ENCODE results near the gene TSHZ3. TPM values are rescaled to one million over a fixed set of nuclear protein-coding genes. Genes with fewer than 3 reads are reported as not detected.

Gene TSHZ3
- polyA plus RNA-seq, 3 donors: 0.99 to 5.8 (median 3.9) TPM

DNA sequence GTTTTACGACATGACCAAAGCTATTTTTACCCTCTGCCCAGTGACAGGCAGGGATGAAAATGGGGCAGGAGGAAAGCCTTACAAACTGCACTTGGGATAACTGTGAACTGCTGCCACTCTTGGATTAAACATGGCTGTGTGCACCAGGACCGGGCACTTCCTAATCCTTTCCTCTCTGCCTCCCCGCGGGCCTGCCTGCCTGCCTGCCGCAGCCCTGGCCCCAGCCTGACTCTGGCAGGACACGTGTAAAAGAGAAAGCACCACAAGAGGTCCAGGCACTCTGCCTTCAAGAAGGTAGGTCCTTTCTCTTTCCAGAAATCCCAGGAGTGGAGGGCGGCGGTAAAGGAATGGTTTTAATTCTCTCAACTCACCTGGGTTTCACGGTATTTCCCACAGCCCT, 4.8 kb downstream of the TSHZ3 start:
- H3K27ac ChIP-seq (ENCODE audit: low read depth, low read length): no peak overlapping the region

DNA sequence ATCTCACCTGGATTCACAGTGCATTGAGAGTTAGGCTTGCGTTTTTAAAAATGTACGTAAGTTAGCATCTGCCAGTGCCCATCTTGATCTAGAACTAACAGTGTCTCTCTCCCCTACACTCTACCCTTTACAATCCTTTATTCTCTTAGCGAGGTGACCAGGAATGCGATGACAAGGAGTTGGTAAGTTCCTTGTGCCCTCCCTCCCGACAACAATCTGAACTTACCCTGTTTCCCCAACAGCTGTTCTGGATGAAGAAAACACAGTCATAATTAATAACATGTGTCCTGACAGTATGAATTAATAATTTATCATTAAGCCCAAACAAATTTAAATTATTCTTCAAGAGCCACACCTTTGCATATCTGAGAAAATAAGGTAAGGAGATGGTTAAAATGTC, 6.3 kb downstream of the TSHZ3 start:
- 89 to 94% (median 93%) methylated on average over 5 of the region's 5 CpGs for WGBS, 3 donors
- H3K27ac ChIP-seq (ENCODE audit: low read depth, low read length): no peak overlapping the region

More for the DNA sequence above, 4.8 kb downstream of the TSHZ3 start:
- WGBS, 3 donors: 53 to 76% (median 74%) methylated on average over 9 of the region's 9 CpGs

GRCh38 chr19:31340042-31341025, 8.9 kb downstream of the TSHZ3 start:
- 34 to 68% (median 50%) methylated on average over 14 of the region's 14 CpGs for WGBS, 3 donors
- H3K27ac ChIP-seq (ENCODE audit: low read depth, low read length): no peak overlapping the region

GRCh38 chr19:31339411-31339810, 9.8 kb downstream of the TSHZ3 start:
- H3K27ac ChIP-seq (ENCODE audit: low read depth, low read length): no peak overlapping the region
- WGBS, 3 donors: 18 to 38% (median 26%) methylated on average over 5 of the region's 5 CpGs

GRCh38 chr19:31338069-31338776, 11.0 kb downstream of the TSHZ3 start:
- WGBS, 3 donors: 30 to 36% (median 34%) methylated on average over 10 of the region's 10 CpGs
- no peak overlapping the region for H3K27ac ChIP-seq (ENCODE audit: low read depth, low read length)

DNA sequence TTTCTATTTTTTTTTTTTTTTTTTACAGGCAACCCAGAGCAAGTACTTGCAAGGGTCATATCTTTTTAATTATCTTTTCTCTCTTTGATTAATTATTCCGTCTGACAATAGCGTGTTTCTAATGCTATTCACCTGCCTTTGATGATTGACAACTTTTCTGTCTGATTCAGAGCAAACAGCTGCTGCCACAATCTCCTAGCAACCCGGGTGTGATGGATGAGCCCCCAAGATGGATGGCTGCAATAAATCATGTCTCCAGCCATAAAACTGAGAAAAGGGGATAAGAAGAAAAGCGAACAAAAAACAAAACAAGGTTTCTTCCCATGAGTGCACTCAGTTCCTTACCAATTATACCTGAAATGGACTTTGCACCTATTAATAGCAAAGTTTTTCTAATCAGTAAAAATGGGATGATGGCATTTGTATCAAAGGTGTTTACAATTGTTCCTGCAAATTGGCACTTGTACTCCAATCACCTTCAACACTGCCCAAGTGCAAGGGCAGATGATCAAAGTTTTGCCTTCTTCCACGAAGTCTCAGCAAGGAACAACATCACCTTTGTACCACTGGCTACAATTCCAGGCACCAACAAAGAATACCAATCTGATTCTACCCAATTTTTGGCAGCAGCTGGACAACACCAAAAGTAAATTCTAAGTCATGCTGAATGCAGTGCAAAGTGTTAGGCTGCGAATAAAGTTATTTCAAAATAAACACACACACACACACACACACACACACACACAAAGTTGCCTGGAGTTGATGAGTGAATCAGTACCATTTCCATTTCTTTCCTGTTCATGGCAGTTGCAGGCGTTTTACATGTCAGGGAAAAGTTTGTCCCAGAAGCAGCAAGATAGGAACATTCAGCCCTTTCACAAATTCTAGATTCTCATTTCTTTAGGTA, 12.0 kb downstream of the TSHZ3 start:
- 78 to 91% (median 86%) methylated on average over 7 of the region's 7 CpGs for WGBS, 3 donors
- H3K27ac ChIP-seq (ENCODE audit: low read depth, low read length): no peak overlapping the region

DNA sequence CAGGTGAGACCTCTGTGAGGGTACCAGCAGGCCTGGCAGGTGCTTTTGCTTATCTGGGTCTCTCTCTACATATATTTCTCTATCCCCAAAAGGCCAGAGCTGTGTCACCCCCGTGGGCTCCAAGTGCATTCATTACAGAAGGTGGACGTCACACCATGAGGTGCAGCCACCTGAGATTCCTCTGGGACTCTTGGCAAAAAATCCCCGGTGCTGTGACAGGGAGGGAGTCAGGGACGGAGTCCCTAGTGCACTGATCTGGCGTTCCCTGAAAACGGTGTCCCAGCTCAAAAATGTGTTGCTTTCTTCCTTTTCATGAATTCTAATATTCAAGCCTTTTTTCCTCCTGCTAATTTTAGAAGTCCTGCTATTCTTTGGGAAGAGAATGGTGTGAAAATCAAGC, 13.5 kb downstream of the TSHZ3 start:
- H3K27ac ChIP-seq (ENCODE audit: low read depth, low read length): no peak overlapping the region
- WGBS, 3 donors: 79 to 93% (median 89%) methylated on average over 6 of the region's 6 CpGs

DNA sequence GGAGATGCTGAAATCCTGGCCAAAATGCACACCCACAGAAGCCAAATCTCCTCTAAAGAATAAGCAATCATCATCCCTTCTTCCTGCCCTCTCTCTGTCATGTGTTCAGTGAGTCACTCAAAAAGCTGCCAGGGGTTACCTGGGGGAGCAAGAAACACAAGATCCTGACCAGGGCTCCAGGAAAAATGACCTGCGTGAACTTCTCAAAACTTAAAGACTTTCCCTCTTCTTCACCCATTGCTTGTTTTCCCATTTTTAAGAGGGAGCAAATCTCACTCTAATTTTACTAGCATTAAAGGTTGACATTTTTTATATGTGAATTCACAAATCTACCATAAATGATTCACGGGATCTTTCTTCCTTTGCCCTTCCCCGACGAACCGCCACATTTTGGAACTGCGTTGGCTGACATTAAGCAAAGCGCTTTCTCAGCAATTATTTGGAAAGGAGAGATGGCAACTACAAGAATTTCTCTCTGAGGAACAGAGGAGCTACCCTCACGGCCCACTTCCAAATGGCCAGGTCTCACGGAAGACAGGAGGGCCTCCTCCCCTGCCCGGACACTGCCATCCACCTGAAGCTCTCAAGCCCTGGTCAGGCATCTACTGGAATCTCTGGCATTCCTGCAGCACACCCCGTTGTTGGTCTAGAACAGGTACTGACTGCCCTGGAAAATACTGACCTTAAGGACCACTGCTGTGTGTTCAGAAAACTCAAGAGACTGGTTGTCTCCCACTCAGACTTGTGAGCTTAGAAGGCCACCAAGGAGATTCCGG, 14.2 kb downstream of the TSHZ3 start:
- WGBS, 3 donors: 85 to 95% (median 91%) methylated on average over 12 of the region's 12 CpGs
- no peak overlapping the region for H3K27ac ChIP-seq (ENCODE audit: low read depth, low read length)

DNA sequence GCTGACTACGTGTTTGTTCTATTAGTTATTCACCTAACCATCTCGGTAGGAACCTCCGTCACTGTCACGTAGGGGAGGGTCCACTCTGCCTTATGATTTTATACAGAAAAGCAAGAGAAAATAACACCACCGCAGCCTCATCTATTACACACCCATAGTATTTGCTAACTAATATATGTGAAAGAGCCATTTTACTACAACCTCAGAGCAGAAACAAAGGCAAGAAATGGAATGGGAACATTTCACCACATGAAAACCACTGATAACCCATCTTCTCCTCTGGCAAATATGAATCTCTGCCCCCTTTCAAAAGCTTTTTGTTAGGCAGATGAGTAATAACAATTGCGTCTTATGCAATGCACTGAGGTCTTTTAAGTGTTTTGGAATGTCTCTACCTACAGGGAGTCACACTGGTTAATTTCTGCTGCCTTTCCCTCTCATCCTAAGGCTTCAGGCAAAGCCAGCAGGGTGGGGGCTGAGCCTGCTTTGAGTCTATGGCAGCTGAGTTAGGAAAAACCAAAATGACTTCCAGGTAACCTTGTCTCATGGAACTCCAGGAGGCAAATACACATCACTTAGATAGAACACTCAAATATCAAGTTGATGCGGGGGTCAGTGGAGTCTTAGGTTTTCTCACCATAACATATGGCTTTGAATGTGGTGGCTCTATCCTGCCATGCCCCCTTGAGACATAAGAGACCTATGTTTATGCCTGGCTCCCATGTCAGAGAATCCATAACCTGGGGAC, 15.0 kb downstream of the TSHZ3 start:
- H3K27ac ChIP-seq (ENCODE audit: low read depth, low read length): no peak overlapping the region
- 82 to 96% (median 95%) methylated on average over 7 of the region's 7 CpGs for WGBS, 3 donors

DNA sequence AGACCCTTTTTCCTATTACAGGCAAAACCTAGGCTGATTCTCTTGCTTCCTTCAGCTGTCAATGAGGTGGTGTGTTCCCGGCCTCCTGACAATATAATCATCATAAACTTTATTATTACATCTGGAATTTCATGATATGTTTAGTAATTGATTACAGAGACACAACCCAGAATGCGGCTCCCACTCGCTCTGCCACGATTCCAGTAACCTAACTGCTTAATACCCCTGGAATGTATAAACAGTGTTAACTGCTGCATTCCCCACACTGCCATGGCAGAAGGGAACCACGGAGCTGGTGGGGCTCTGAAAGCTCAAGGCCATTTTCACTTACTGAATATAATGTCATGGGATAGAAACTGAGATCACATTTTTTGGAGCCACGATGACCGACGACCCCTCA, 17.1 kb downstream of the TSHZ3 start:
- 66 to 90% (median 87%) methylated on average over 8 of the region's 8 CpGs for WGBS, 3 donors
- no peak overlapping the region for H3K27ac ChIP-seq (ENCODE audit: low read depth, low read length)

DNA sequence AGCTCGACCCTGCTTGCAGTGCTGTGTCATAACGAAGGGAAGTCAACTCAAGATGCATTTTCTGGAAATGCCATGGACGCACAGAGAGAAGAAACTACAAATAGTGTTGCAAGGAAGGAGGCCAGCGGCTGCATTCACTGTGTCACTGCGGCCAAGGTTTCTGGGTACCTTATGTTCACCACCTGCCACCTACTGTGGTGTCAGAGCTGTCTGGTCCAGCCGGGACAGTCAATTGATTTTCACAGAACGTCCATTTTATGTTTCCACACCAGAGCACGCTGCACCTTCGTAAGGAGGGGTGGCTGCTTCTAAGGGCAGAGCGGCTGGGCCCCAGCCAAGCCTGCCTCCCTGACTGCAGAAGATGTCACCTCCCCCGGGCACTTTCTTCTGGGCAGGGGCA, 17.7 kb downstream of the TSHZ3 start:
- no peak overlapping the region for H3K27ac ChIP-seq (ENCODE audit: low read depth, low read length)
- 63 to 77% (median 71%) methylated on average over 11 of the region's 11 CpGs for WGBS, 3 donors

- no peak overlapping the region for H3K27ac ChIP-seq (ENCODE audit: low read depth, low read length)
- WGBS, 3 donors: 78 to 87% (median 80%) methylated on average over 12 of the region's 12 CpGs
These were observed 18.5 kb downstream of the TSHZ3 start for GRCh38 chr19:31330761-31331160.

GRCh38 chr19:31330237-31330636, 19.0 kb downstream of the TSHZ3 start:
- H3K27ac ChIP-seq (ENCODE audit: low read depth, low read length): no peak overlapping the region
- 88 to 93% (median 92%) methylated on average over 10 of the region's 10 CpGs for WGBS, 3 donors

GRCh38 chr19:31329819-31330218, 19.4 kb downstream of the TSHZ3 start:
- 71 to 77% (median 74%) methylated on average over 4 of the region's 4 CpGs for WGBS, 3 donors
- no peak overlapping the region for H3K27ac ChIP-seq (ENCODE audit: low read depth, low read length)

- 86 to 95% (median 89%) methylated on average over 4 of the region's 4 CpGs for WGBS, 3 donors
- H3K27ac ChIP-seq (ENCODE audit: low read depth, low read length): no peak overlapping the region
These were observed 21.0 kb downstream of the TSHZ3 start for GRCh38 chr19:31328238-31328637.

- H3K27ac ChIP-seq (ENCODE audit: low read depth, low read length): no peak overlapping the region
- 73 to 82% (median 76%) methylated on average over 14 of the region's 14 CpGs for WGBS, 3 donors
These were observed 22.8 kb downstream of the TSHZ3 start for GRCh38 chr19:31326329-31327028.

DNA sequence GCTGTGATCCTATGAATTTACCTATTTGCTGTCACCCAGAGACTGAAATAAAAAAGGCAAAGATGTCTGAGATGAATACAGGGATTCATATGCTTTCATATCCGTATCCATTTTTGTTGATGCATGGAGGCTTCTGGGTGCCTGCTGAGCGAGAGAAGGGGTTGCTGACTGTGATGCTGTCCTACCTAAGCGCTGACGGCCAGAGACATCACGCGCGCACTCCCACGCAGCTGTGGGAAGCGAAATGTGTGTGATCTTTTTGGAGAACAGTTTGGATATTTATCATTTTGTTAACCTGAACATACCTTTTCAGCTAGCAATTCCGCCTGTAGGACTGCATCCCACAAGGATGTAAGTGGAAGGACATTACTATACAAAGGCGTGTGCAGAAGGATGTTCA, 23.9 kb downstream of the TSHZ3 start:
- WGBS, 3 donors: 95 to 99% (median 97%) methylated on average over 11 of the region's 11 CpGs
- H3K27ac ChIP-seq (ENCODE audit: low read depth, low read length): no peak overlapping the region
